ENCODE measurements around the gene CLIC2.

- TF ChIP-seq CTCF (IDR thresholded peaks at IDR 0.05) (no peak), EP300 (IDR thresholded peaks at IDR 0.05) (no peak), POLR2A (IDR thresholded peaks at IDR 0.05) (no peak)
These were observed 70.4 kb downstream of the CLIC2 start, which contains the start of gene RAB39B for GRCh38 chrX:155263854-155264628.

Measured in ovary (tissue), 3 donors.